HepG2 (cell line): Measurements from ENCODE around the gene LUC7L. TPM values are rescaled to one million over a fixed set of nuclear protein-coding genes. Genes with fewer than 3 reads are reported as not detected.

Experiments
- AKAP8 ChIP-seq: sonication (generic); formaldehyde crosslinking; IDR thresholded peaks from 2 replicates; pipeline ENCODE4 v1.5.1; 2020; ENCODE audit warnings: mild to moderate bottlenecking, missing genetic modification reagents
- ARNT2 ChIP-seq: sonication (generic); formaldehyde crosslinking; IDR thresholded peaks from 2 replicates; pipeline ENCODE4 v1.8.0; 2022; ENCODE audit warnings: mild to moderate bottlenecking, low read depth, missing genetic modification reagents, moderate library complexity
- ASH2L ChIP-seq: fragments of 300-600, 200-600 bp; sonication (generic); IDR thresholded peaks from 2 replicates; pipeline ENCODE4 v1.7.0; 2017; ENCODE audit warnings: low read depth, mild to moderate bottlenecking, moderate library complexity, mixed read lengths, low read length; ENCODE audit not compliant: insufficient read length
- ATAD3A ChIP-seq: sonication (generic); formaldehyde crosslinking; IDR thresholded peaks from 2 replicates; pipeline ENCODE4 v1.4.0; 2020; ENCODE audit warnings: missing genetic modification reagents
- ATF7-NPFF ChIP-seq: sonication (generic); formaldehyde crosslinking; IDR thresholded peaks from 2 replicates; pipeline ENCODE4 v1.8.1; 2023; ENCODE audit warnings: mild to moderate bottlenecking, low read depth, missing genetic modification reagents, moderate library complexity
- HMG20A ChIP-seq: IDR thresholded peaks from 2 replicates; pipeline ENCODE4 v1.6.1; 2016; ENCODE audit warnings: borderline replicate concordance
- IRX3 ChIP-seq: sonication (generic); formaldehyde crosslinking; IDR thresholded peaks from 2 replicates; pipeline ENCODE4 v1.8.1; 2023; ENCODE audit warnings: mild to moderate bottlenecking, low read depth, missing genetic modification reagents, borderline replicate concordance
- ISL2 ChIP-seq: sonication (generic); formaldehyde crosslinking; IDR thresholded peaks from 2 replicates; pipeline ENCODE4 v1.5.0; 2020; ENCODE audit warnings: missing genetic modification reagents
- MEIS1 ChIP-seq: sonication (generic); formaldehyde crosslinking; IDR thresholded peaks from 2 replicates; pipeline ENCODE4 v1.9.0; 2021; ENCODE audit warnings: mild to moderate bottlenecking, missing genetic modification reagents, moderate library complexity, borderline replicate concordance
- NFE2L1 ChIP-seq: sonication (generic); formaldehyde crosslinking; IDR thresholded peaks from 2 replicates; pipeline ENCODE4 v1.4.0; 2020; ENCODE audit warnings: missing genetic modification reagents, mild to moderate bottlenecking, borderline replicate concordance
- RAD21 ChIP-seq: fragments of 450-650 bp; formaldehyde crosslinking; IDR thresholded peaks from 2 replicates; pipeline ENCODE4 v1.5.0; 2020; ENCODE audit warnings: mild to moderate bottlenecking
- TBX3 ChIP-seq: fragments of 450-650 bp; IDR thresholded peaks from 2 replicates; pipeline ENCODE4 v1.6.1; 2017; ENCODE audit warnings: antibody characterized with exemption, mild to moderate bottlenecking, inconsistent platforms, borderline replicate concordance
- TCF7L2 ChIP-seq: IDR thresholded peaks from 2 replicates; pipeline ENCODE4 v1.6.1; 2011; ENCODE audit warnings: mild to moderate bottlenecking, low read depth, low read length, moderate library complexity
- ZC3H13 ChIP-seq: sonication (generic); formaldehyde crosslinking; IDR thresholded peaks from 2 replicates; pipeline ENCODE4 v1.8.1; 2023; ENCODE audit warnings: mild to moderate bottlenecking, missing genetic modification reagents, moderate library complexity
- ZFP62 ChIP-seq: sonication (generic); formaldehyde crosslinking; IDR thresholded peaks from 2 replicates; pipeline ENCODE4 v1.4.0; 2020; ENCODE audit warnings: missing genetic modification reagents
- ZNF274 ChIP-seq: sonication (generic); formaldehyde crosslinking; IDR thresholded peaks from 2 replicates; pipeline ENCODE4 v1.5.1; 2020; ENCODE audit warnings: mild to moderate bottlenecking, missing genetic modification reagents
- ZNF652 ChIP-seq: IDR thresholded peaks from 2 replicates; pipeline ENCODE4 v1.6.1; 2016; ENCODE audit warnings: low read depth, borderline replicate concordance
- ZSCAN9 ChIP-seq: IDR thresholded peaks from 2 replicates; pipeline ENCODE4 v1.6.1; 2016; ENCODE audit warnings: borderline replicate concordance
- polyA plus RNA-seq, 8 experiments: library from polyadenylated mRNA; depleted of rRNA in 3 of 8; stranded (reverse) in 7 of 8; unstranded in 1 of 8; fragments of >200 nt; fragmentation: Illumina TruSeq in 4 of 8; extraction: Trizol in 4 of 8; gene quantifications; 2 replicates each; pipeline versions ENCODE4 v1.2.1 to v1.2.3, GENCODE V29; 2011 to 2016; ENCODE audit warnings: low read depth in 4 of 8, missing spikeins in 1 of 8, mixed read lengths in 1 of 8; ENCODE audit not compliant: insufficient read depth in 1 of 8
- total RNA-seq, 5 experiments: library from RNA; depleted of rRNA; stranded (reverse); fragments of >200 nt; fragmentation: Illumina TruSeq; extraction: Trizol; gene quantifications; 2 replicates each; pipeline ENCODE4 v1.2.3, GENCODE V29; 2016; ENCODE audit warnings: low read depth in 1 of 5
- TF ChIP-seq, protein P1 (sequence below): fragments of 450-650 bp; IDR thresholded peaks from 2 replicates; pipeline ENCODE4 v1.6.1; 2017
- TF ChIP-seq, protein P2 (sequence below): IDR thresholded peaks from 2 replicates; pipeline ENCODE4 v1.6.1; 2016; ENCODE audit warnings: missing compliant biosample characterization, missing genetic modification reagents, borderline replicate concordance
- TF ChIP-seq, protein P3 (sequence below): sonication (generic); formaldehyde crosslinking; IDR thresholded peaks from 2 replicates; pipeline ENCODE4 v1.5.0; 2020; ENCODE audit warnings: mild to moderate bottlenecking, missing genetic modification reagents, moderate library complexity
- TF ChIP-seq, protein P4 (sequence below): sonication (generic); formaldehyde crosslinking; IDR thresholded peaks from 2 replicates; pipeline ENCODE4 v1.5.0; 2020; ENCODE audit warnings: mild to moderate bottlenecking, missing genetic modification reagents
- TF ChIP-seq, protein P5 (sequence below): sonication (generic); formaldehyde crosslinking; IDR thresholded peaks from 2 replicates; pipeline ENCODE4 v1.8.0; 2022; ENCODE audit warnings: missing genetic modification reagents, mild to moderate bottlenecking, borderline replicate concordance

LUC7L gene
- total and polyA plus RNA-seq, 2 of the 13 experiments (the other 11 are each of a cell fraction or from before 2014, with no cell fraction given), result 48.7 to 56.9 TPM

DNA sequence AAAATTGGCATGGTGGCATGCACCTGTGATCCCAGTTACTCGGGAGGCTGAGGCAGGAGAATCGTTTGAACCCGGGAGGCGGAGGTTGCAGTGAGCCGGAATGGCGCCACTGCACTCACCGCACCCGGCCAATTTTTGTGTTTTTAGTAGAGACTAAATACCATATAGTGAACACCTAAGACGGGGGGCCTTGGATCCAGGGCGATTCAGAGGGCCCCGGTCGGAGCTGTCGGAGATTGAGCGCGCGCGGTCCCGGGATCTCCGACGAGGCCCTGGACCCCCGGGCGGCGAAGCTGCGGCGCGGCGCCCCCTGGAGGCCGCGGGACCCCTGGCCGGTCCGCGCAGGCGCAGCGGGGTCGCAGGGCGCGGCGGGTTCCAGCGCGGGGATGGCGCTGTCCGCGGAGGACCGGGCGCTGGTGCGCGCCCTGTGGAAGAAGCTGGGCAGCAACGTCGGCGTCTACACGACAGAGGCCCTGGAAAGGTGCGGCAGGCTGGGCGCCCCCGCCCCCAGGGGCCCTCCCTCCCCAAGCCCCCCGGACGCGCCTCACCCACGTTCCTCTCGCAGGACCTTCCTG, 49.1 kb downstream of the LUC7L start, which contains the start of gene HBQ1 (continued):
- TF ChIP-seq ZC3H13 (CRISPR knock-in tag) (no peak), IRX3 (CRISPR knock-in tag) (no peak), ARNT2 (CRISPR knock-in tag) (peak; percentile 56; the same call in 1 of the 2 replicates), ZSCAN9 (no peak), ATAD3A (CRISPR knock-in tag) (no peak), ZFP62 (CRISPR knock-in tag) (no peak), HMG20A (CRISPR knock-in tag) (no peak), ATF7-NPFF (CRISPR knock-in tag) (no peak), TBX3 (no peak), ZNF274 (CRISPR knock-in tag) (no peak), ISL2 (no peak), MEIS1 (no peak), TCF7L2 (no peak), AKAP8 (CRISPR knock-in tag) (no peak), ZNF652 (no peak), ASH2L (no peak), NFE2L1 (CRISPR knock-in tag) (no peak), RAD21 (CRISPR knock-in tag) (peak; percentile 85)
- TF ChIP-seq, protein P1, sequence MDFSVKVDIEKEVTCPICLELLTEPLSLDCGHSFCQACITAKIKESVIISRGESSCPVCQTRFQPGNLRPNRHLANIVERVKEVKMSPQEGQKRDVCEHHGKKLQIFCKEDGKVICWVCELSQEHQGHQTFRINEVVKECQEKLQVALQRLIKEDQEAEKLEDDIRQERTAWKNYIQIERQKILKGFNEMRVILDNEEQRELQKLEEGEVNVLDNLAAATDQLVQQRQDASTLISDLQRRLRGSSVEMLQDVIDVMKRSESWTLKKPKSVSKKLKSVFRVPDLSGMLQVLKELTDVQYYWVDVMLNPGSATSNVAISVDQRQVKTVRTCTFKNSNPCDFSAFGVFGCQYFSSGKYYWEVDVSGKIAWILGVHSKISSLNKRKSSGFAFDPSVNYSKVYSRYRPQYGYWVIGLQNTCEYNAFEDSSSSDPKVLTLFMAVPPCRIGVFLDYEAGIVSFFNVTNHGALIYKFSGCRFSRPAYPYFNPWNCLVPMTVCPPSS, result no peak
- TF ChIP-seq, protein P2, sequence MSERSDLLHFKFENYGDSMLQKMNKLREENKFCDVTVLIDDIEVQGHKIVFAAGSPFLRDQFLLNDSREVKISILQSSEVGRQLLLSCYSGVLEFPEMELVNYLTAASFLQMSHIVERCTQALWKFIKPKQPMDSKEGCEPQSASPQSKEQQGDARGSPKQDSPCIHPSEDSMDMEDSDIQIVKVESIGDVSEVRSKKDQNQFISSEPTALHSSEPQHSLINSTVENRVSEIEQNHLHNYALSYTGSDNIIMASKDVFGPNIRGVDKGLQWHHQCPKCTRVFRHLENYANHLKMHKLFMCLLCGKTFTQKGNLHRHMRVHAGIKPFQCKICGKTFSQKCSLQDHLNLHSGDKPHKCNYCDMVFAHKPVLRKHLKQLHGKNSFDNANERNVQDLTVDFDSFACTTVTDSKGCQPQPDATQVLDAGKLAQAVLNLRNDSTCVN (CRISPR knock-in tag), result no peak
- TF ChIP-seq, protein P3, sequence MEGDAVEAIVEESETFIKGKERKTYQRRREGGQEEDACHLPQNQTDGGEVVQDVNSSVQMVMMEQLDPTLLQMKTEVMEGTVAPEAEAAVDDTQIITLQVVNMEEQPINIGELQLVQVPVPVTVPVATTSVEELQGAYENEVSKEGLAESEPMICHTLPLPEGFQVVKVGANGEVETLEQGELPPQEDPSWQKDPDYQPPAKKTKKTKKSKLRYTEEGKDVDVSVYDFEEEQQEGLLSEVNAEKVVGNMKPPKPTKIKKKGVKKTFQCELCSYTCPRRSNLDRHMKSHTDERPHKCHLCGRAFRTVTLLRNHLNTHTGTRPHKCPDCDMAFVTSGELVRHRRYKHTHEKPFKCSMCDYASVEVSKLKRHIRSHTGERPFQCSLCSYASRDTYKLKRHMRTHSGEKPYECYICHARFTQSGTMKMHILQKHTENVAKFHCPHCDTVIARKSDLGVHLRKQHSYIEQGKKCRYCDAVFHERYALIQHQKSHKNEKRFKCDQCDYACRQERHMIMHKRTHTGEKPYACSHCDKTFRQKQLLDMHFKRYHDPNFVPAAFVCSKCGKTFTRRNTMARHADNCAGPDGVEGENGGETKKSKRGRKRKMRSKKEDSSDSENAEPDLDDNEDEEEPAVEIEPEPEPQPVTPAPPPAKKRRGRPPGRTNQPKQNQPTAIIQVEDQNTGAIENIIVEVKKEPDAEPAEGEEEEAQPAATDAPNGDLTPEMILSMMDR (CRISPR knock-in tag), result peak; percentile 67; the same call in 1 of the 2 replicates
- TF ChIP-seq, protein P4, sequence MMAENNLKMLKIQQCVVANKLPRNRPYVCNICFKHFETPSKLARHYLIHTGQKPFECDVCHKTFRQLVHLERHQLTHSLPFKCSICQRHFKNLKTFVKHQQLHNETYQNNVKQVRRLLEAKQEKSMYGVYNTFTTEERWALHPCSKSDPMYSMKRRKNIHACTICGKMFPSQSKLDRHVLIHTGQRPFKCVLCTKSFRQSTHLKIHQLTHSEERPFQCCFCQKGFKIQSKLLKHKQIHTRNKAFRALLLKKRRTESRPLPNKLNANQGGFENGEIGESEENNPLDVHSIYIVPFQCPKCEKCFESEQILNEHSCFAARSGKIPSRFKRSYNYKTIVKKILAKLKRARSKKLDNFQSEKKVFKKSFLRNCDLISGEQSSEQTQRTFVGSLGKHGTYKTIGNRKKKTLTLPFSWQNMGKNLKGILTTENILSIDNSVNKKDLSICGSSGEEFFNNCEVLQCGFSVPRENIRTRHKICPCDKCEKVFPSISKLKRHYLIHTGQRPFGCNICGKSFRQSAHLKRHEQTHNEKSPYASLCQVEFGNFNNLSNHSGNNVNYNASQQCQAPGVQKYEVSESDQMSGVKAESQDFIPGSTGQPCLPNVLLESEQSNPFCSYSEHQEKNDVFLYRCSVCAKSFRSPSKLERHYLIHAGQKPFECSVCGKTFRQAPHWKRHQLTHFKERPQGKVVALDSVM (CRISPR knock-in tag), result peak; percentile 64
- TF ChIP-seq, protein P5, sequence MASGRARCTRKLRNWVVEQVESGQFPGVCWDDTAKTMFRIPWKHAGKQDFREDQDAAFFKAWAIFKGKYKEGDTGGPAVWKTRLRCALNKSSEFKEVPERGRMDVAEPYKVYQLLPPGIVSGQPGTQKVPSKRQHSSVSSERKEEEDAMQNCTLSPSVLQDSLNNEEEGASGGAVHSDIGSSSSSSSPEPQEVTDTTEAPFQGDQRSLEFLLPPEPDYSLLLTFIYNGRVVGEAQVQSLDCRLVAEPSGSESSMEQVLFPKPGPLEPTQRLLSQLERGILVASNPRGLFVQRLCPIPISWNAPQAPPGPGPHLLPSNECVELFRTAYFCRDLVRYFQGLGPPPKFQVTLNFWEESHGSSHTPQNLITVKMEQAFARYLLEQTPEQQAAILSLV (CRISPR knock-in tag), result no peak
